HepG2 (cell line): Measurements from ENCODE around the gene SGIP1. TPM values are rescaled to one million over a fixed set of nuclear protein-coding genes. Genes with fewer than 3 reads are reported as not detected.

Source experiments
- ATAC-seq: fragments of 200-7000 bp; cut with Tn5 transposase; 3 replicates; pipeline ENCODE4 v1.9.1; 2020; ENCODE audit warnings: mild to moderate bottlenecking, moderate library complexity
- BruUV-seq: library from RNA; stranded (reverse); fragments of 400-500 nt; replicated peaks from 2 replicates; lab custom pipeline; 2021; lab: Mats Ljungman, UMichigan
- CTCF ChIA-PET: fragments of 300-600 bp; formaldehyde crosslinking; extraction: SDS; loops from one replicate; lab custom pipeline; 2021; ENCODE audit warnings: low total read pairs, inconsistent platforms, low intra/inter-chr PET ratio; lab: Yijun Ruan, JAX
- POLR2A ChIA-PET: fragments of 350-600 bp; sonication (Branson Sonifier 250); formaldehyde crosslinking; loops from one replicate; lab custom pipeline; 2020; ENCODE audit warnings: antibody characterized with exemption, inconsistent platforms; lab: Yijun Ruan, JAX
- DNase-seq: peaks from one replicate; pipeline ENCODE4 v3.0.0-alpha.2; 2015; ENCODE audit warnings: low spot score
- FAIRE-seq: peaks from 3 replicates; lab custom pipeline; 2011; peaks lifted over from hg19 to GRCh38; lab: Jason Lieb, UNC
- H2AFZ ChIP-seq: one replicate; pipeline ENCODE4 v1.6.1; 2011; ENCODE audit warnings: low read length, inconsistent platforms
- H3K27ac ChIP-seq: fragments of 300-600 bp; 3 replicates; pipeline ENCODE4 v1.8.0; 2011; ENCODE audit warnings: mixed run types, mild to moderate bottlenecking, mixed read lengths, low read length, inconsistent platforms; ENCODE audit not compliant: insufficient read depth; ENCODE audit errors: extremely low read length
- H3K27me3 ChIP-seq, 2 experiments: fragments of 200-600 bp in 1 of 2; 2 replicates in 1 of 2; 3 replicates in 1 of 2; pipeline versions ENCODE4 v1.6.0 to v1.8.0; 2011; ENCODE audit warnings: low read length in 2 of 2, mild to moderate bottlenecking in 2 of 2, moderate library complexity in 2 of 2, inconsistent platforms in 1 of 2; ENCODE audit not compliant: insufficient read depth in 2 of 2, control insufficient read depth in 1 of 2
- H3K36me3 ChIP-seq, 2 experiments: fragments of 200-600 bp in 1 of 2; replicated peaks in 1 of 2; 2 replicates in 1 of 2; 3 replicates in 1 of 2; pipeline versions ENCODE4 v1.5.1 to v1.8.0; 2011; ENCODE audit warnings: low read length in 2 of 2, inconsistent platforms in 1 of 2; ENCODE audit not compliant: insufficient read depth in 2 of 2, control insufficient read depth in 1 of 2
- H3K4me1 ChIP-seq: 2 replicates; pipeline ENCODE4 v1.5.1; 2012; ENCODE audit warnings: low read length, inconsistent platforms; ENCODE audit not compliant: insufficient read depth
- H3K4me2 ChIP-seq: 2 replicates; pipeline ENCODE4 v1.6.0; 2011; ENCODE audit warnings: low read depth, low read length, inconsistent platforms
- H3K4me3 ChIP-seq, 3 experiments: fragments of 200-600 bp in 1 of 3; sonication (generic), shearing (Covaris generic) in 1 of 3; replicated peaks in 1 of 3; 2 replicates each; pipeline ENCODE4 v1.5.1; 2011 to 2016; ENCODE audit warnings: low read length in 3 of 3, inconsistent platforms in 2 of 3, low read depth in 2 of 3, mild to moderate bottlenecking in 2 of 3, control low read depth in 1 of 3, mixed read lengths in 1 of 3; ENCODE audit not compliant: insufficient read depth in 1 of 3
- H3K79me2 ChIP-seq: one replicate; pipeline ENCODE4 v1.6.1; 2011; ENCODE audit warnings: low read length, inconsistent platforms; ENCODE audit not compliant: insufficient read depth
- H3K9ac ChIP-seq: 2 replicates; pipeline ENCODE4 v1.6.0; 2011; ENCODE audit warnings: mild to moderate bottlenecking, low read depth, low read length, inconsistent platforms; ENCODE audit not compliant: insufficient read depth
- H3K9me3 ChIP-seq: 2 replicates; pipeline ENCODE4 v1.5.1; 2012; ENCODE audit warnings: mild to moderate bottlenecking, low read length
- H4K20me1 ChIP-seq: 2 replicates; pipeline ENCODE4 v1.6.0; 2011; ENCODE audit warnings: inconsistent platforms, mild to moderate bottlenecking, low read length, moderate library complexity; ENCODE audit not compliant: insufficient read depth
- BRD4 ChIP-seq: sonication (generic); formaldehyde crosslinking; IDR thresholded peaks from 2 replicates; pipeline ENCODE4 v1.4.0; 2020; ENCODE audit warnings: missing genetic modification reagents
- FOSL2 ChIP-seq: sonication (generic); formaldehyde crosslinking; IDR thresholded peaks from 2 replicates; pipeline ENCODE4 v1.4.0; 2020; ENCODE audit warnings: missing genetic modification reagents
- GTF3A ChIP-seq: sonication (generic); formaldehyde crosslinking; conservative IDR thresholded peaks from 2 replicates; pipeline ENCODE4 v1.4.0; 2020; ENCODE audit warnings: mild to moderate bottlenecking, missing genetic modification reagents
- HMG20A ChIP-seq: IDR thresholded peaks from 2 replicates; pipeline ENCODE4 v1.6.1; 2016; ENCODE audit warnings: borderline replicate concordance
- ISX ChIP-seq: sonication (generic); formaldehyde crosslinking; conservative IDR thresholded peaks from 2 replicates; pipeline ENCODE4 v1.5.0; 2020; ENCODE audit warnings: missing genetic modification reagents
- KDM2A ChIP-seq: sonication (generic); formaldehyde crosslinking; IDR thresholded peaks from 2 replicates; pipeline ENCODE4 v1.4.0; 2020; ENCODE audit warnings: low read depth, missing genetic modification reagents, borderline replicate concordance
- NR3C1 ChIP-seq: sonication (generic); formaldehyde crosslinking; IDR thresholded peaks from 2 replicates; pipeline ENCODE4 v1.4.0; 2020; ENCODE audit warnings: missing genetic modification reagents
- NRL ChIP-seq: sonication (generic); formaldehyde crosslinking; IDR thresholded peaks from 2 replicates; pipeline ENCODE4 v1.5.0; 2020; ENCODE audit warnings: missing genetic modification reagents, mild to moderate bottlenecking, moderate library complexity, borderline replicate concordance
- PHF20 ChIP-seq: sonication (generic); formaldehyde crosslinking; IDR thresholded peaks from 2 replicates; pipeline ENCODE4 v1.5.0; 2020; ENCODE audit warnings: mild to moderate bottlenecking, missing genetic modification reagents
- WIZ ChIP-seq: sonication (generic); formaldehyde crosslinking; IDR thresholded peaks from 2 replicates; pipeline ENCODE4 v1.5.1; 2020; ENCODE audit warnings: mild to moderate bottlenecking, missing genetic modification reagents
- ZFAT ChIP-seq: sonication (generic); formaldehyde crosslinking; conservative IDR thresholded peaks from 2 replicates; pipeline ENCODE4 v1.8.1; 2023; ENCODE audit warnings: missing genetic modification reagents, inconsistent platforms
- WGBS: methylation state at CpG from one replicate; pipeline ENCODE4 v1.1.6; 2017; ENCODE audit warnings: low lambda C conversion rate; 5-methylcytosine and 5-hydroxymethylcytosine counted together
- in situ Hi-C: cut with HindIII; loops from 2 replicates; pipeline ENCODE4 v1.10.0; 2017; ENCODE audit warnings: low pct_unique_long_range_greater_than_20kb; ENCODE audit not compliant: extremely low pct_ligation_motif_present
- intact Hi-C: fragments of 100-400 bp; cut with micrococcal nuclease; formaldehyde crosslinking; loops from one replicate; pipeline ENCODE4 v1.10.0; 2022; ENCODE audit not compliant: unreplicated experiment
- polyA plus RNA-seq, 8 experiments: library from polyadenylated mRNA; depleted of rRNA in 3 of 8; stranded (reverse) in 7 of 8; unstranded in 1 of 8; fragments of >200 nt; fragmentation: Illumina TruSeq in 4 of 8; extraction: Trizol in 4 of 8; gene quantifications; 2 replicates each; pipeline versions ENCODE4 v1.2.1 to v1.2.3, GENCODE V29; 2011 to 2016; ENCODE audit warnings: low read depth in 4 of 8, missing spikeins in 1 of 8, mixed read lengths in 1 of 8; ENCODE audit not compliant: insufficient read depth in 1 of 8
- total RNA-seq, 5 experiments: library from RNA; depleted of rRNA; stranded (reverse); fragments of >200 nt; fragmentation: Illumina TruSeq; extraction: Trizol; gene quantifications; 2 replicates each; pipeline ENCODE4 v1.2.3, GENCODE V29; 2016; ENCODE audit warnings: low read depth in 1 of 5
- TF ChIP-seq, protein P1 (sequence below): sonication (generic); formaldehyde crosslinking; conservative IDR thresholded peaks from 2 replicates; pipeline ENCODE4 v1.4.0; 2020; ENCODE audit warnings: missing genetic modification reagents
- TF ChIP-seq, protein P2 (sequence below): IDR thresholded peaks from 2 replicates; pipeline ENCODE4 v1.6.1; 2016; ENCODE audit warnings: missing genetic modification reagents, missing compliant biosample characterization

Gene SGIP1
- total and polyA plus RNA-seq, 2 of the 13 experiments (the other 11 are each of a cell fraction or from before 2014, with no cell fraction given): not detected

DNA sequence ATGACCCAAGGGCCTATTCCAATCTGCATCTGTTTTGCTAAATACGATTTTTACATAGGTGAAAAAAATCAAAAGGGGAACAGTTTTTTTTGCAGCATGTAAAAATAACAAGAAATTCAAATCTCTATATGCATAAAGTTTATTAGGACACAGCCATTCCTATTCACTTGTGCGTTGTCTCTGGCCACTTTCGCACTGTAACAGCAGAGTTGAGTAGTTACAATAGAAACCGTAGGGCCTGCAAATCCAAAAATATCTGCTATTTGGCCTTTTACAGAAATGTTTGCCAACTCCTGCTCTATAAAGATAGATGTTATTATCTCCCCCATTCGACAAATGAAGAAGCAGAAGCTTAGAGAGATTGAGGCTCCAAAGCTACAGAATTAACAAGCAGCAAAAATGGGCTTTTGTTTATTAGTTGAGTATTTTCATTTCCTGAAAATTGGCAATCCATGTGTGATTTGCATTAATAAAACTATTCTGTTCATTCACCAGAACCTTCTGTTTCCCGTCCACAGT is 223.8 kb downstream of the SGIP1 start:
- ChIA-PET CTCF (no interaction called here), POLR2A (no interaction called here)
- TF ChIP-seq BRD4 (CRISPR knock-in tag): no peak
- TF ChIP-seq WIZ (CRISPR knock-in tag): no peak
- no peak for TF ChIP-seq HMG20A (CRISPR knock-in tag)
- no peak for TF ChIP-seq NR3C1 (CRISPR knock-in tag)
- TF ChIP-seq ZFAT (CRISPR knock-in tag): no peak
- no peak for TF ChIP-seq ISX (CRISPR knock-in tag)
- TF ChIP-seq GTF3A: no peak
- TF ChIP-seq FOSL2 (CRISPR knock-in tag): no peak
- TF ChIP-seq PHF20: no peak
- TF ChIP-seq, protein P1, sequence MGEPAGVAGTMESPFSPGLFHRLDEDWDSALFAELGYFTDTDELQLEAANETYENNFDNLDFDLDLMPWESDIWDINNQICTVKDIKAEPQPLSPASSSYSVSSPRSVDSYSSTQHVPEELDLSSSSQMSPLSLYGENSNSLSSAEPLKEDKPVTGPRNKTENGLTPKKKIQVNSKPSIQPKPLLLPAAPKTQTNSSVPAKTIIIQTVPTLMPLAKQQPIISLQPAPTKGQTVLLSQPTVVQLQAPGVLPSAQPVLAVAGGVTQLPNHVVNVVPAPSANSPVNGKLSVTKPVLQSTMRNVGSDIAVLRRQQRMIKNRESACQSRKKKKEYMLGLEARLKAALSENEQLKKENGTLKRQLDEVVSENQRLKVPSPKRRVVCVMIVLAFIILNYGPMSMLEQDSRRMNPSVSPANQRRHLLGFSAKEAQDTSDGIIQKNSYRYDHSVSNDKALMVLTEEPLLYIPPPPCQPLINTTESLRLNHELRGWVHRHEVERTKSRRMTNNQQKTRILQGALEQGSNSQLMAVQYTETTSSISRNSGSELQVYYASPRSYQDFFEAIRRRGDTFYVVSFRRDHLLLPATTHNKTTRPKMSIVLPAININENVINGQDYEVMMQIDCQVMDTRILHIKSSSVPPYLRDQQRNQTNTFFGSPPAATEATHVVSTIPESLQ (CRISPR knock-in tag): no peak
- TF ChIP-seq, protein P2, sequence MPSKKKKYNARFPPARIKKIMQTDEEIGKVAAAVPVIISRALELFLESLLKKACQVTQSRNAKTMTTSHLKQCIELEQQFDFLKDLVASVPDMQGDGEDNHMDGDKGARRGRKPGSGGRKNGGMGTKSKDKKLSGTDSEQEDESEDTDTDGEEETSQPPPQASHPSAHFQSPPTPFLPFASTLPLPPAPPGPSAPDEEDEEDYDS (CRISPR knock-in tag): no peak
- no peak for TF ChIP-seq NRL (CRISPR knock-in tag)
- no peak for TF ChIP-seq KDM2A (CRISPR knock-in tag)
- 23% methylated on average over 6 of the region's 6 CpGs for WGBS
- no peak overlapping the region for H2AFZ ChIP-seq
- ATAC-seq (no peak), FAIRE-seq (no peak), DNase-seq (no peak)
- no peaks in the 10 kb centered on the region for H3K79me2 ChIP-seq
- no peaks in the 10 kb centered on the region for H3K4me1 ChIP-seq
- H3K27me3 ChIP-seq: peaks cover 0 to 3% of the 10 kb centered on the region in 2 experiments; a peak in 1 of 5 replicates
- in situ Hi-C loops: no loop called here
- H3K36me3 ChIP-seq: no peaks in the 10 kb centered on the region
- H3K4me2 ChIP-seq: no peak overlapping the region
- H4K20me1 ChIP-seq: no peaks in the 10 kb centered on the region
- H3K9ac ChIP-seq: no peak overlapping the region
- no TSS peak for BruUV-seq
- intact Hi-C loops: no loop called here
- no peak overlapping the region for H3K27ac ChIP-seq
- no peaks in the 10 kb centered on the region for H3K9me3 ChIP-seq
- no peak overlapping the region for H3K4me3 ChIP-seq
